ENCODE results near the gene TUBA1C.
"Not testable (repeated sequence)": the region's sequence is repeated elsewhere in the genome, so short reads cannot be mapped to it uniquely, and the experiment has no call there.

The TUBA1C gene

GRCh38 chr12:49310451-49311000 is 45.6 kb downstream of the TUBA1C start:
- not testable (repeated sequence) for DNase-seq (ENCODE audit: low read depth in 2 of 2)

GRCh38 chr12:49314811-49315210 is 49.9 kb downstream of the TUBA1C start:
- DNase-seq (ENCODE audit: low read depth in 2 of 2), result no peak

- DNase-seq (ENCODE audit: low read depth in 2 of 2), result not testable (repeated sequence)
Measured at GRCh38 chr12:49317118-49317517, 52.2 kb downstream of the TUBA1C start.

- DNase-seq (ENCODE audit: low read depth in 2 of 2), result not testable (repeated sequence)
Measured at GRCh38 chr12:49320411-49321103, 55.7 kb downstream of the TUBA1C start.

- no peak for DNase-seq (ENCODE audit: low read depth in 2 of 2)
Measured at GRCh38 chr12:49322367-49322707, 57.5 kb downstream of the TUBA1C start.

- DNase-seq (ENCODE audit: low read depth in 2 of 2), result peak; percentile 89 to 94
Measured at GRCh38 chr12:49322708-49323523, 58.0 kb downstream of the TUBA1C start, which contains the start of gene TROAP. Gene TROAP (plus strand): TSS chr12:49323255. CDS start chr12:49323609, 354 bp downstream.

- no peak for DNase-seq (ENCODE audit: low read depth in 2 of 2)
Measured at GRCh38 chr12:49323524-49324097, 58.7 kb downstream of the TUBA1C start.

Data from stimulated activated CD4-positive, alpha-beta T cell treated with anti-CD3 and anti-CD28 coated beads, Interleukin-1b, Interleukin-23, amount 100 ng/mL, for 4 hours (primary cell).